HEK293 (cell line): ENCODE results near the gene BPIFB4.

ENCODE experiments used
- CTCF ChIP-seq: fragments of 450-650 bp; formaldehyde crosslinking; IDR thresholded peaks from 2 replicates; pipeline ENCODE4 v1.5.1; 2016; ENCODE audit warnings: missing biosample characterization, missing genetic modification characterization
- FEZF1 ChIP-seq: fragments of 450-650 bp; formaldehyde crosslinking; IDR thresholded peaks from 2 replicates; pipeline ENCODE4 v1.5.1; 2016; ENCODE audit warnings: missing biosample characterization, missing genetic modification characterization
- REST ChIP-seq: fragments of 450-650 bp; formaldehyde crosslinking; IDR thresholded peaks from 2 replicates; pipeline ENCODE4 v1.5.1; 2016; ENCODE audit warnings: missing biosample characterization, missing genetic modification characterization
- SCRT1 ChIP-seq: fragments of 450-650 bp; formaldehyde crosslinking; IDR thresholded peaks from 2 replicates; pipeline ENCODE4 v1.5.1; 2016; ENCODE audit warnings: missing biosample characterization, missing genetic modification characterization, borderline replicate concordance
- ZBTB8A ChIP-seq: fragments of 450-650 bp; formaldehyde crosslinking; IDR thresholded peaks from 2 replicates; pipeline ENCODE4 v1.5.1; 2016; ENCODE audit warnings: missing biosample characterization, missing genetic modification characterization
- ZNF133 ChIP-seq: fragments of 450-650 bp; formaldehyde crosslinking; IDR thresholded peaks from 2 replicates; pipeline ENCODE4 v1.5.1; 2016; ENCODE audit warnings: missing biosample characterization, missing genetic modification characterization
- ZNF274 ChIP-seq, 2 experiments: fragments of 200-500 bp in 1 of 2; fragments of 450-650 bp in 1 of 2; sonication (Bioruptor generic) in 1 of 2; formaldehyde crosslinking in 1 of 2; IDR thresholded peaks; 2 replicates each; pipeline versions ENCODE4 v1.5.1 to v1.6.1; 2014 to 2016; ENCODE audit warnings: borderline replicate concordance in 1 of 2, inconsistent platforms in 1 of 2, low read length in 1 of 2, missing biosample characterization in 1 of 2, missing genetic modification characterization in 1 of 2
- ZNF280D ChIP-seq: fragments of 450-650 bp; formaldehyde crosslinking; IDR thresholded peaks from 2 replicates; pipeline ENCODE4 v1.5.1; 2016; ENCODE audit warnings: missing biosample characterization, missing genetic modification characterization
- TF ChIP-seq, protein P1 (sequence below): fragments of 450-650 bp; formaldehyde crosslinking; IDR thresholded peaks from 2 replicates; pipeline ENCODE4 v1.5.1; 2017; ENCODE audit warnings: missing biosample characterization, missing genetic modification characterization

DNA sequence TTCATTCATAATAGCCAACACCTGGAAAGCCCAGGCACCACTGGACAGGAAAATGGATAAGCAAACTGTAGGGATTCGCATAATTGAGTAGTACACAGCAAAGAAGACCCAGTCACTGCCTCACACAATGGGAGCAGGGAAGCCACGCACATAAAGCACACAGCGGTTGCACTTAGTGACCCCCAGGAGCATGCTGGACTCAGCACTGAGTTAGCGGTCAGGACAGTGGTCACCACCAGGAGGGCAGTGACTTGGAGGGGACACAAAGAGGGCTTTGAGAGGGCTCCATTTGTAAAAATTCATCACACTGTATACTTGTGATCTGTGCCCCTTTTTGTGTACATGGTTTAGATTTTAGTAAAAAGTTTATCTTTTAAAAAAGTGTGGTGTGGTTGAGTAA is 28.1 kb upstream of the BPIFB4 start:
- TF ChIP-seq SCRT1 (tag by site-specific recombination): no peak
- TF ChIP-seq REST (tag by site-specific recombination): no peak
- TF ChIP-seq ZNF280D: no peak
- TF ChIP-seq, protein P1, sequence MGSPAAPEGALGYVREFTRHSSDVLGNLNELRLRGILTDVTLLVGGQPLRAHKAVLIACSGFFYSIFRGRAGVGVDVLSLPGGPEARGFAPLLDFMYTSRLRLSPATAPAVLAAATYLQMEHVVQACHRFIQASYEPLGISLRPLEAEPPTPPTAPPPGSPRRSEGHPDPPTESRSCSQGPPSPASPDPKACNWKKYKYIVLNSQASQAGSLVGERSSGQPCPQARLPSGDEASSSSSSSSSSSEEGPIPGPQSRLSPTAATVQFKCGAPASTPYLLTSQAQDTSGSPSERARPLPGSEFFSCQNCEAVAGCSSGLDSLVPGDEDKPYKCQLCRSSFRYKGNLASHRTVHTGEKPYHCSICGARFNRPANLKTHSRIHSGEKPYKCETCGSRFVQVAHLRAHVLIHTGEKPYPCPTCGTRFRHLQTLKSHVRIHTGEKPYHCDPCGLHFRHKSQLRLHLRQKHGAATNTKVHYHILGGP: no peak
- no peak for TF ChIP-seq FEZF1 (tag by site-specific recombination)
- no peak for TF ChIP-seq ZNF133
- TF ChIP-seq CTCF (tag by site-specific recombination): no peak
- TF ChIP-seq ZNF274 (IDR thresholded peaks at IDR 0.05; ENCODE audit: low read length): no peak
- no peak for TF ChIP-seq ZNF274 (tag by site-specific recombination; IDR thresholded peaks at IDR 0.05; ENCODE audit: borderline replicate concordance)
- TF ChIP-seq ZBTB8A (tag by site-specific recombination): no peak
